Stomach (tissue), 9 donors: Measurements from ENCODE around the gene KCNQ5. TPM values are rescaled to one million over a fixed set of nuclear protein-coding genes. Genes with fewer than 3 reads are reported as not detected.
A peak's percentile ranks its signal among the peaks of the same experiment; 100 is the strongest.

Experiments used
- DNase-seq, 2 donors: peaks; one replicate each; pipeline versions ENCODE4 v3.0.0 to v3.0.0-alpha.2; 2013 to 2019
- H3K27ac ChIP-seq, 5 donors: fragments of 200-600 bp in 4 of 5; sonication (generic) in 4 of 5; one replicate each; pipeline ENCODE4 v1.5.1; 2013 to 2019; ENCODE audit warnings: mild to moderate bottlenecking in 1 of 5, moderate library complexity in 1 of 5
- H3K27me3 ChIP-seq, 3 donors: fragments of 200-600 bp; sonication (generic); one replicate each; pipeline ENCODE4 v1.5.1; 2017 to 2019; ENCODE audit warnings: mixed run types in 1 of 3
- H3K36me3 ChIP-seq, 4 donors: fragments of 200-600 bp; sonication (generic); 1 replicate in 3 of 4; 2 replicates in 1 of 4; pipeline ENCODE4 v1.5.1; 2016 to 2019
- H3K4me1 ChIP-seq, 4 donors: fragments of 200-600 bp; sonication (generic); one replicate each; pipeline ENCODE4 v1.5.1; 2016 to 2019
- H3K4me3 ChIP-seq, 4 donors: fragments of 200-600 bp; sonication (generic) in 3 of 4; one replicate each; pipeline ENCODE4 v1.5.1; 2016 to 2019; ENCODE audit warnings: mild to moderate bottlenecking in 1 of 4
- H3K9me3 ChIP-seq, 4 donors: fragments of 200-600 bp; sonication (generic); one replicate each; pipeline ENCODE4 v1.5.1; 2016 to 2019
- EP300 ChIP-seq: sonication (generic); formaldehyde crosslinking; IDR thresholded peaks from one replicate; pipeline ENCODE4 v1.6.1; 2017; ENCODE audit warnings: antibody characterized with exemption
- POLR2A ChIP-seq, 4 donors: fragments of 450-650 bp; IDR thresholded peaks; one replicate each; pipeline ENCODE4 v1.6.1; 2016; ENCODE audit warnings: antibody characterized with exemption in 4 of 4, control low read depth in 2 of 4, mild to moderate bottlenecking in 1 of 4, moderate library complexity in 1 of 4
- POLR2AphosphoS5 ChIP-seq, 3 donors: sonication (generic); formaldehyde crosslinking; IDR thresholded peaks; one replicate each; pipeline ENCODE4 v1.6.1; 2016; ENCODE audit warnings: antibody characterized with exemption in 3 of 3
- WGBS, 5 donors: extraction: QIAGEN DNeasy Blood & Tissue Kit in 3 of 5; methylation state at CpG; one replicate each; pipeline versions ENCODE4 v1.1.5 to v1.1.7; 2013 to 2018; 5-methylcytosine and 5-hydroxymethylcytosine counted together
- intact Hi-C: fragments of 100-400 bp; cut with DNase I; formaldehyde crosslinking; loops from one replicate; pipeline ENCODE4 v1.15.1; 2023; ENCODE audit warnings: low total_unique reads
- polyA plus RNA-seq, 3 donors: library from polyadenylated mRNA; stranded (reverse); fragments of 200-250 nt; gene quantifications; one replicate each; pipeline ENCODE4 v1.2.3, GENCODE V29; 2013
- total RNA-seq, 5 donors: library from RNA; depleted of rRNA; stranded (reverse); fragments of >200 nt; gene quantifications; one replicate each; pipeline versions ENCODE4 v1.1.0 to v1.2.3, GENCODE V29; 2014 to 2016
- TF ChIP-seq, protein P1 (sequence below), 7 experiments: fragments of 450-650 bp in 4 of 7; fragments of 200-600 bp in 3 of 7; sonication (generic) in 3 of 7; IDR thresholded peaks; one replicate each; pipeline ENCODE4 v1.5.1; 2016 to 2019; ENCODE audit warnings: antibody characterized with exemption in 7 of 7, control low read depth in 2 of 7, mild to moderate bottlenecking in 1 of 7
- donor health status: healthy with polysubstance abuse.
- donor health status: Bipolar disorder and iron deficiency.
- donor health status: healthy.

Gene KCNQ5
- total and polyA plus RNA-seq, 8 donors: 0.12 to 2.8 (median 0.37) TPM; not detected in 2

DNA sequence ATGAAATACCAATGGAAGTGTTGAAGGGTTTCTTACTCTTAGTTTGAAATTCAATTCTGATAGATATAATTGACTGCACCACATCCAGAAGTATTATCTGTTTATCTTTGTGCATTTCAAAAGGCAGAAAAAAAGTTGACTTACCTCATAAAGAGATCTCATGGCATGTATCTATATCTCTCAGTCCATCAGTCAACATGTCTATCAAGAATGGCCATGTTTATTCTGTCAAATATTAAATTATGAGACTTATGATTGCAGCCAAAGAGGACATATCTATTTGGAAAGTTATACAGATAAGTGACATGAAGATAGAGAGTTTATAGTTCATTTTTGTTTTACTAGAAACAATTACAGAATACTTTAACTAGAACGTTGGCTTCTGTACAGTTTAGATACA lies 325.7 kb downstream of the KCNQ5 start:
- DNase-seq: no peak
- Histone ChIP-seq H3K4me1 (peaks cover 0 to 23% (median 3%) of the 10 kb centered on the region in 4 donors), H3K27ac (no peak overlapping the region), H3K36me3 (no peaks in the 10 kb centered on the region), H3K27me3 (no peaks in the 10 kb centered on the region), H3K9me3 (no peaks in the 10 kb centered on the region), H3K4me3 (no peak overlapping the region)
- 20 to 48% (median 25%) methylated on average over 1 of the region's 1 CpG for WGBS, 5 donors
- TF ChIP-seq, protein P1, sequence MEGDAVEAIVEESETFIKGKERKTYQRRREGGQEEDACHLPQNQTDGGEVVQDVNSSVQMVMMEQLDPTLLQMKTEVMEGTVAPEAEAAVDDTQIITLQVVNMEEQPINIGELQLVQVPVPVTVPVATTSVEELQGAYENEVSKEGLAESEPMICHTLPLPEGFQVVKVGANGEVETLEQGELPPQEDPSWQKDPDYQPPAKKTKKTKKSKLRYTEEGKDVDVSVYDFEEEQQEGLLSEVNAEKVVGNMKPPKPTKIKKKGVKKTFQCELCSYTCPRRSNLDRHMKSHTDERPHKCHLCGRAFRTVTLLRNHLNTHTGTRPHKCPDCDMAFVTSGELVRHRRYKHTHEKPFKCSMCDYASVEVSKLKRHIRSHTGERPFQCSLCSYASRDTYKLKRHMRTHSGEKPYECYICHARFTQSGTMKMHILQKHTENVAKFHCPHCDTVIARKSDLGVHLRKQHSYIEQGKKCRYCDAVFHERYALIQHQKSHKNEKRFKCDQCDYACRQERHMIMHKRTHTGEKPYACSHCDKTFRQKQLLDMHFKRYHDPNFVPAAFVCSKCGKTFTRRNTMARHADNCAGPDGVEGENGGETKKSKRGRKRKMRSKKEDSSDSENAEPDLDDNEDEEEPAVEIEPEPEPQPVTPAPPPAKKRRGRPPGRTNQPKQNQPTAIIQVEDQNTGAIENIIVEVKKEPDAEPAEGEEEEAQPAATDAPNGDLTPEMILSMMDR (IDR thresholded peaks at IDR 0.05): no peak
- TF ChIP-seq POLR2A (IDR thresholded peaks at IDR 0.05) (no peak), POLR2AphosphoS5 (IDR thresholded peaks at IDR 0.05) (no peak), EP300 (no peak)
- intact Hi-C loops: no loop called here

DNA sequence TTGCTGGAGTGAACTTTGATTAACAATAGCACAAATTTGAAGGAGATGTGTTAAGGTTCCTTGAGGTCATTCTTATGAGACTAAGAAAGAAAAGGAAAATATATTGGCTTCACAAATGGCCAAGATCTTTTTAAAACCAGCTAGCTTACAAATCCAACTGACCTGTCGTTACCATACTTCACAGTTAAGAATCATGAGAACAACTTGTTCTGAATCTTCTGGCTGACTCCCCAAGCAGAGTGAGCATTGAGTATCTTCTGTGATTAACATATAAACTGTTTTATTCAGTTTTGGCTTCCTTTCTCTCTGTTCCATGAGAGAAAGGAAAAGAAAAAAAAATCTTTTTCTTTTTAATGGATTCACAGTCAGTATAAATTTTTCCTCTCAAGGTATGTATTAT lies 326.3 kb downstream of the KCNQ5 start:
- H3K27me3 ChIP-seq: no peaks in the 10 kb centered on the region
- intact Hi-C loops: no loop called here
- H3K4me3 ChIP-seq: no peak overlapping the region
- TF ChIP-seq, protein P1 (IDR thresholded peaks at IDR 0.05): no peak
- TF ChIP-seq POLR2A (IDR thresholded peaks at IDR 0.05): no peak
- TF ChIP-seq EP300: no peak
- TF ChIP-seq POLR2AphosphoS5 (IDR thresholded peaks at IDR 0.05): no peak
- no peak overlapping the region for H3K27ac ChIP-seq
- no peaks in the 10 kb centered on the region for H3K36me3 ChIP-seq
- WGBS, 5 donors: 45 to 72% (median 65%) methylated on average over 1 of the region's 1 CpG
- no peak for DNase-seq
- peaks cover 0 to 26% (median 3%) of the 10 kb centered on the region in 4 donors for H3K4me1 ChIP-seq
- H3K9me3 ChIP-seq: no peaks in the 10 kb centered on the region

DNA sequence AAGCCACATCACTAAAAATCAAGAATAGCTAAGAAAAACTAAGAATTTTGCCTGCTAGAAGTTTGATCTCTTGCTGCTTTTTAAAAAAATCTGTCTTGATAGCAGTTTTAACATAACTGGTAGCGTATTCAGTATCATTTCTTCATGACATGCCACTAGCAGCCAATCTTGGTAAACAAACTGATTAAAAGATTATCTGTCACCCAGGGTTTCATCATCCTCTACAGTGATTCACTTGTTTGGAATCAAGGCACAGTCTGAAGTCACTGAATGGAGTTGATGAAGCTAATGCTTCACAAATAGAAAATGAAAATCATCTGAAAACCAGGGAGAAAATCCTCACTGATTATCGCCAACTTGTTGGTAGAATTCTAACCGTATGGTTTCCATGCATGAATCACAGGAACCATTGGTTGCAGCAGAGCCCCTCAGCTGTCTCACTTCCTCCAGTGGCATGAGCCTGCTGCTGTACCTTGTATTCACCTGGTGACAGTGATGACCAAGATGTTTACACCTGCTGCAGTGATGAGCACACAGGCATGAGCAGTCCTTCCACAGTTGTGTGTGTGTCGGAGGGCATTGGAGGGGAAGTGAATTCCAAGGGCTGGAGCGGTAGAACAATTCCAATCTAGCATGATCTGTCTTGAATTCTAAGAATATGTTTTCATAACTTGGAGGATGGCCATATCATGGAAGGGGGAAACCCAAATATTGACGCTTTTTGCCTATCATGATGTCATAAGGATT lies 328.4 kb downstream of the KCNQ5 start:
- Histone ChIP-seq H3K36me3 (no peaks in the 10 kb centered on the region), H3K4me3 (no peak overlapping the region), H3K27ac (peak overlapping the region in 3 of 5 donors; percentile 9 to 57 (median 38)), H3K9me3 (no peaks in the 10 kb centered on the region), H3K27me3 (no peaks in the 10 kb centered on the region), H3K4me1 (peaks cover 0 to 38% (median 14%) of the 10 kb centered on the region in 4 donors)
- no peak for DNase-seq
- 63 to 74% (median 70%) methylated on average over 6 of the region's 6 CpGs for WGBS, 5 donors
- TF ChIP-seq POLR2AphosphoS5 (IDR thresholded peaks at IDR 0.05) (peak in 1 of 3 donors; percentile 54), POLR2A (IDR thresholded peaks at IDR 0.05) (no peak)
- intact Hi-C loops: no loop called here

DNA sequence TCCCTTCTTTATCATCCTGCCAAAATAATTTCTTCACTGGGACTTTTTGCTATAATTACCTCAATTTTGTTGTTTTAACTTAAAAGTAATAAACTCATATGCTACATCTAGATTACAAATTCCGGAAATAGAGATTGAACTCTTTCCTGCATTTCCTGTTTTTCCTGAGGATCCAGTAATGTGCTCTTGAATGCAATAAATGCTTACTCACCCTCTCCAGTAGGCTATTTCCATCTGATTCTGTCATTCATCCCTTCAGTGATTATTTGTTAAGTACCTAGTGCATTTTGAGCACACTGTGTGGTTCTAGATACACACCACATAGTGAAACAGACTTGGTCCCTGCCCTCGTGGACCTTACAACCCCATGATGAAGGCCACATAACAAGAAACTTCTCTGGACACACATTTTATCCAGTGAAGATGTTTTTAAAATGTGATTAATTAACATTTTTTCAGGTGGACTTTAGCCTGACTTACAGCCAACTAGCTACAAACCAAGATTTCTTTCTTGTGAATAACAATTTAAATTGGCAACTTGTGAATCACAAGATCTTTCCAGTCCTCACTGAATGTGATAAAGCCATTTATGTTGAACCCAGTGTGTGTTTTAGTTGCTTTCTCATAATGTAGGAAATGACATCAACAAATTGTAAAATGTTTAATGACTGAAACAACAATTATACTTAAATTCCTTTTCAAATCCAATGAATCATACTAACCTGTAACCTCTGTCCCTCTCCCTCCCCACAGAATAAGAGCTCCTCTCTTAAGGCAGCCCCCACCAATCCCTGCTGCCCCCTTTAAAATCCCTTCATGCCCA lies 331.2 kb downstream of the KCNQ5 start:
- WGBS, 5 donors: 48 to 72% (median 58%) methylated on average over 2 of the region's 2 CpGs
- TF ChIP-seq, protein P1 (IDR thresholded peaks at IDR 0.05): no peak
- TF ChIP-seq POLR2A (IDR thresholded peaks at IDR 0.05): no peak
- TF ChIP-seq EP300: no peak
- TF ChIP-seq POLR2AphosphoS5 (IDR thresholded peaks at IDR 0.05): no peak
- H3K36me3 ChIP-seq: no peaks in the 10 kb centered on the region

More for the DNA sequence above, 331.2 kb downstream of the KCNQ5 start:
- DNase-seq: peak in 1 of 2 donors; percentile 36
- no peak overlapping the region for H3K4me3 ChIP-seq
- H3K27ac ChIP-seq: peak overlapping the region in 1 of 5 donors; percentile 35
- H3K9me3 ChIP-seq: no peaks in the 10 kb centered on the region
- peaks cover 0 to 37% (median 19%) of the 10 kb centered on the region in 4 donors for H3K4me1 ChIP-seq
- intact Hi-C loops: no loop called here
- no peaks in the 10 kb centered on the region for H3K27me3 ChIP-seq
